Fibroblast of skin of right quadriceps (primary cell): ENCODE data around the gene B3GNT9.
A peak's percentile ranks its signal among the peaks of the same experiment; 100 is the strongest.

Experiments
- DNase-seq: peaks from one replicate; pipeline ENCODE4 v3.0.0-alpha.2; 2013

B3GNT9 gene, protein sequence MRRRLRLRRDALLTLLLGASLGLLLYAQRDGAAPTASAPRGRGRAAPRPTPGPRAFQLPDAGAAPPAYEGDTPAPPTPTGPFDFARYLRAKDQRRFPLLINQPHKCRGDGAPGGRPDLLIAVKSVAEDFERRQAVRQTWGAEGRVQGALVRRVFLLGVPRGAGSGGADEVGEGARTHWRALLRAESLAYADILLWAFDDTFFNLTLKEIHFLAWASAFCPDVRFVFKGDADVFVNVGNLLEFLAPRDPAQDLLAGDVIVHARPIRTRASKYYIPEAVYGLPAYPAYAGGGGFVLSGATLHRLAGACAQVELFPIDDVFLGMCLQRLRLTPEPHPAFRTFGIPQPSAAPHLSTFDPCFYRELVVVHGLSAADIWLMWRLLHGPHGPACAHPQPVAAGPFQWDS

DNA sequence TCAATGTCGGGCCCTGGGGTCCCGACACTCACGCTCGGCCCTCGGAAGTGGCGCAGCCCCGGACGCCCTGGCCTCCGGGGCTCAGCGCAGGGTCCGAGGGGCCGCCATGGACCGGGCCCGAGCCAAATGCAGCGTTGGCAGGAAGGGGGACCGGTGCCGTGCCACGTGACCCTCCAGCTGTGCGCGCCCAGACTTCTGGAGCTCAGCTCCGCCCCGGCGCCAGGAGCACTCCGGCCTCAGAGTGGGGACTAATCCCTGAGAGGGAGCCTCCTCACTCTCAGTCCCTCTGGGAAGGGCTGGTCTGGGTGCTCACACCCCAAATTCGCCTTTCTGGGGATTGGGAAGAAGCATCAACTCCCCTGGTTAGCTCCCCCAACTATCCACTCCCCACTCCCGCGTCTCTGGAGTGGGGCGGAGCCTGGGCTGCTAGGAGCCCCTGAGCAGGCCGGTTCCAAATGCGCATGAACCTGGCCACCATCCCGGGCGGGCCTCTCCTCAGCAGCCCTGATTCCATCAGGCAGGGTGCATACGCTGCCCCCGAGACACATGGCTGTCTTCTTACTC is at the start of gene B3GNT9:
B3GNT9 (minus strand) TSS at position 166 of the 564 bp plus-strand sequence. CDS start 513 bp downstream, outside the sequence.
- DNase-seq, result peak; percentile 75

- DNase-seq, result no peak
Measured at GRCh38 chr16:67200491-67200890, 49.7 kb upstream of the B3GNT9 start.

GRCh38 chr16:67199808-67200198 is 49.0 kb upstream of the B3GNT9 start:
- no peak for DNase-seq

- DNase-seq, result no peak
Measured at GRCh38 chr16:67199011-67199807, 48.4 kb upstream of the B3GNT9 start, which contains the start of gene ELMO3. Gene ELMO3, plus strand, starts transcription at chr16:67199131. Its CDS starts 196 bp downstream, at chr16:67199327.

DNA sequence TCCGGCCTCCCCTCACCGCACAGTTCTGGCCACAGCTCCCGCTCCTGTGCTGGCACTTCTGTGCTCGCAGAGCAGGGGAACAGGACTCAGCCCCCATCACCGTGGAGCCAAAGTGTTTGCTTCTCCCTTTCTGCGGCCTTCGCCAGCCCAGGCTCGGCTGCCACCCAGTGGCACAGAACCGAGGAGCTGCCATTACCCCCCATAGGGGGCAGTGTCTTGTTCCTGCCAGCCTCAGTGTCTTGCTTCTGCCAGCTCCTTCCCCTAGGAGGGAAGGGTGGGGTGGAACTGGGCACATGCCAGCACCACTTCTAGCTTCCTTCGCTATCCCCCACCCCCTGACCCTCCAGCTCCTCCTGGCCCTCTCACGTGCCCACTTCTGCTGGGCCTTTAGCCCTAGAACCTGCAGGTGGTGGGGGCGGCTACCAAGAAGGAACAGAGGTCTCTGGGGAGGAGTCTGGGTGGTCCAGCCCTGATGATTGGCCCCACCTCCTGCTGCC is 47.5 kb upstream of the B3GNT9 start:
- peak; percentile 35 for DNase-seq

DNA sequence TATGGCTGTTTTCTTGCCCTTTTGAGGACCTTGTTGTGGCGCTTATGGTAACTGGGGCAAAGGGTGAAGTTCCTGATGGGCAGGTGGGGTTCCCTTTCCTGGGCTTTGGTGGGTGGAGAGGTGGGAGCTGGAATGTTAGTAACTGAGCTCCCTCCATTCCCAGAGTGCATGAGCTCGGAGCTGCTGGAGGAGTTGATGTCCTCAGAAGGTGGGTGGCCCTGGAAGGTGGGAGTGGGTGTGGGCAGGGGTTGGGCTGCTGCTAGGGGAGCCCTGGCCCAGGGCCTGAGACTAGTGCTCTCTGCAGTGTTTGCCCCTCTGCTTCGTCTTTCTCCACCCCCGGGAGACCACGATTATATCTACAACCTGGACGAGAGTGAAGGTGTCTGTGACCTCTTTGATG is 46.9 kb upstream of the B3GNT9 start:
- no peak for DNase-seq

- DNase-seq, result no peak
Measured at GRCh38 chr16:67196881-67197280, 46.1 kb upstream of the B3GNT9 start.

DNA sequence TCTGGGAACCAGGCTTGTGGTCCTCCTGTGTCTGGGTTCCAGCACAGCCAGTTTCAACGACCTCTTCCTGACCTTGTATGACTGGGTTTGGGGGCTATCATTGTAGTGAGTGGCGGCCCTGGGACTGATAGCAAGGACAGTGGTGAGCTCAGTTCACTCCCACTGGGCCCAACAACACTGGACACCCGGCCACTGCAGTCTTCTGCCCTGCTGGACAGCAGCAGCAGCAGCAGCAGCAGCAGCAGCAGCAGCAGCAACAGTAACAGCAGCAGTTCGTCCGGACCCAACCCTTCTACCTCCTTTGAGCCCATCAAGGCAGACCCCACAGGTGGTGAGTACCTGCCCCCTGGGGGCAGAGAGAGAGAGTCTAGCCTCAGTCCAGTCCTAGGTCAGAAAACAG is 44.9 kb upstream of the B3GNT9 start:
- no peak for DNase-seq

GRCh38 chr16:67194260-67194659 is 43.5 kb upstream of the B3GNT9 start:
- no peak for DNase-seq

DNA sequence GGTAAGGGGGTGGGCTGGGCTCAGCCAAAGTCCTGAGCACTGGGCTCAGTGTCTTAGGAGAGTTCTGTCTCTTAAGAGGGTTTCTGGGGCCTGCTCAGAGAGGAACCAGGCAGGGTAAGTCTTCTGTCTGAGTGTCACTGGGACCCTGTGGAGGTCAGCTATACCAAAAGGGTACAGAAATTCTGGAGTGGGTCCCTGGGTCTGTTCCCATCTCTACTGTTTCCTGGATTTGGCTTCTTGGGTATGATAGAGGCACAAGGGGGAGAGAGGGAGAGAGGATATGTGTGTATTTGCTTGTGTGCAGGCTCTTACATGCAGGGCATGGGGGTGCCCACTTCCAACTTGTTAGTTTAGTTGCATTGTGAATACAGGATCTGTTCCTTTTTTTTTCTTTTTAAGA is 42.7 kb upstream of the B3GNT9 start:
- no peak for DNase-seq

- DNase-seq, result no peak
Measured at GRCh38 chr16:67192781-67193361, 42.1 kb upstream of the B3GNT9 start.

- peak; percentile 88 for DNase-seq
Measured at GRCh38 chr16:67191995-67192681, 41.3 kb upstream of the B3GNT9 start, which contains the start of gene E2F4. Gene E2F4, plus strand, starts transcription at chr16:67192155. Its CDS starts 73 bp downstream, at chr16:67192228.

DNA sequence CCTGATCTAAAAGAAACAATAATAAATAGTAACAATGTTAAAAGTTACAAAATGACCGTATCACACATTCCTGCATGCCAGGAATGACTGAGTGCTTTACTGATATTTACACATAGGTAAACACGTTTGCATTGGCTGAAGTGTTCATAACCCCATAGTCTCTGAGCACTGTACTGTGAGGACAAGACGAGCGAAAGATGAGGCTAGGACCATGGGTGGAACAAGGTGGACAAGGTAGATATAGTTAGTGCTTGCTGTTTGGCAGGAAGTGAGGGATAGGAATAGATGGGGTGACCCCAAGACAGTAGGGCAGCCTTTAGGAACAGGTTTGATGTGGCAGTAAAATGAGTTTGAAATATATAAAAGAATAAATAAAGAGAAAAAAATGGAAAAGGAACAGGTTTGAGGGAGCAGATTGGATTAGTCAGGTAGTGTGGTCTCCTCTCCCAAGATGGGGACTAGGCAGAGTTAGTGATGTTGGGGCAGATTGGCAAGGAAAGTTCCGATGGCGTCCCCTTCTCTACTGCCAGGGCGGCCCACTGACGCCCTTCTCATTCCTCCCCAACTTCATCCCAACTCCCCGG is 40.7 kb upstream of the B3GNT9 start:
- DNase-seq, result no peak

DNA sequence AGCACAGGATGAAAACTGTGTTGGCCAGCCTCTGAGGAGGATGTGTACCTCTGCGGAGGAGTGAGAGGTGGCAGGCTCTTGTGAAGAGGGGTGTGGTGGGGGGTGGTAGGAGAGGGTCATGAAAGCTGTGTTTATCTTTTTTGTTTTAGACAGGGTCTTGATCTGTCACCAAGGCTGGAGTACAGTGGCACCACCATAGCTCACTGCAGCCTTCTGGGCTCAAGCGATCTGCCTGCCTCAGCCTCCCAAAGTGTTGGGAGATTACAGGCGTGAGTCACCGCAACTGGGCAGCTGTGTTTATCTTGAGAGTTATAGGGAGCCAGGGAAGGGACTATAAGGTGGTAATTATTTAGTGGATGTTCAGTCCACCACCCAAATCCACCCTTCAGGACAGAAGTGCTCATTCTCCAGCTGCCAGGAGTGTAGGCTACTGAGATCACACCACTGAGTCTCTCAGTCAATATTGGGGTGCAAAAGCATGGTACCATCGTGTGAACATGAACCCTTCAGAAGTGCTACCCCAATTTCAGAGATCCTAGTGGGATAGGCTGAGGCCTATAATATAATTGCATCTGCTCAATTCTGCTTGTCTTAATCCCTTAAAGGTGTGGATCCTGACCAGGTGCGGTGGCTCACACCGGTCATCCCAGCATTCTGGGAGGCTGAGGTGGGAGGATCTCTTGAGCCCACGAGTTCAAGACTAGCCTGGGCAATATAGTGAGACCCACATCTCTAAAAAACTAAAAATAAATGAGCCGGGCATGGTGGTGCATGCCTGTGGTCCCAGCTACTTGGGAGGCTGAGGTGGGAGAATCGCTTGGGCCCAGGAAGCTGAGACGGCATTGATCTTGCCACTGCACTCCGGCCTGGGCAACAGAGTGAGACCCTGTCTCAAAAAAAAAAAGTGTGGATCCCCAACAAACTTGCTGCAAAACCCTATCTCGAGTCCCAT is 39.9 kb upstream of the B3GNT9 start:
- DNase-seq, result no peak

- DNase-seq, result no peak
Measured at GRCh38 chr16:67190041-67190440, 39.2 kb upstream of the B3GNT9 start, which contains the start of gene EXOC3L1. Gene EXOC3L1, minus strand, starts transcription at chr16:67190136. Its CDS starts 460 bp downstream, at chr16:67189676.

DNA sequence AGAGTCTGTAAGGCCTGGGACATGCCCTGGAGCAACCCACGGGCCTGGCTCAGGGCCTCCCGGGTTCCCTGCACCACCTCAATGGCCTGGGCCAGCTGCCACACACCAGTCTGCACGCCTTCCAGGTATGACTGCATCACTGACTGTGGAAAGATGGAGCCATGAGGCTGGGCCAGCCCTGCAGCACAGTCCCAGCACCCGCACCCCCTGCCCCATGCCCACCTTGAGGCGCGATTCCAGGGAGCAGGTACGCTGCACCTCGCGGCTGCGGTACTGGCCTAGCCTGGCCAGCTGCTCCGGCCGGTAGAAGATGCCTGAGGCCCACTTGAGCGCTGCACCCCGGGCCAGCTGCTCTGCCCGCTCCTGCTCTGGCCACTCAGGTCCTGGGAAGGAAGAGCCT is 38.0 kb upstream of the B3GNT9 start:
- DNase-seq, result no peak

DNA sequence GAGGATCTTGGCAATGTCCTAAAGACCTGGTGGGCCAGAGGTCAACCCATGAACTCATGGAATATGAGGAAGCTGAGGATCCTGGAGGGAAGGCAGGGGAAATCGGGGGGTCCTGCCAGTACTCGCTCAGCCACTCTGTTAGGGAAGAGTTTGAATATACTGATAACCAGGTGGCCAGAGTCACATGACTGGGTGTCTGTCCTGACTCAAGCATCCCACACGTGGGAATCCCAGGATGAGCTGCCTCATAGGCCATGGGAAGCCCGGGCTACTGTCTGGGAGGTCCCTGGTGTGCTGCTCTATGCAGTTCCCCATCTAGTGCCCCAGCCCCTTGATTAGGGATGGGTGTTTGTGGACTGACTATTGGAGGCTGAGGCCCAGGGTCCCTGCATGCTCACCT is 37.5 kb upstream of the B3GNT9 start:
- no peak for DNase-seq

- DNase-seq, result no peak
Measured at GRCh38 chr16:67187175-67187890, 36.5 kb upstream of the B3GNT9 start.

DNA sequence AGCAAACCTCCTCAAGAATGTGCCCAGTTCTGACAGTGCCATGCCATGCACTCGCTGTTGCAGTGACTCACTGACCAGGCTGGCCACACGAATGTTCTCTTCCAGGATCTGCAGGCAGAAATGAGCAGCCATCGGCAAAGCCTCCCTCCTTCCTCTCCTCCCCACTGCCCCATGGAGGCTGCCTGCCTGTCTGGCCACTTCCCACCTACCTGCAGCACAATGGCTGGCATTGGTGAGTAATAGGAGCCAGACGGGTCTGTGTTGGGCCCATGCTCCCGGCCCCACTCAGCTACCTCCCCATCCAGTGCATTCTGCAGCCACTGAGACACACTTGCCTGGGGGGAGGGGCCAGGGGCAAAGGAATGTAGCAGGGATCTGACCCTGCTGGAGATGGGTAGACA is 35.8 kb upstream of the B3GNT9 start:
- no peak for DNase-seq

GRCh38 chr16:67185651-67186134 is 34.9 kb upstream of the B3GNT9 start:
- no peak for DNase-seq
